Fibroblast of skin of abdomen (primary cell): ENCODE results near the gene ARPC5.

Experiments
- DNase-seq: peaks from one replicate; pipeline ENCODE4 v3.0.0-alpha.2; 2013

The ARPC5 gene

GRCh38 chr1:183584147-183584546 lies 51.4 kb downstream of the ARPC5 start:
- DNase-seq, result no peak

- no peak for DNase-seq
These were observed 52.1 kb downstream of the ARPC5 start for GRCh38 chr1:183583466-183583865.

GRCh38 chr1:183582021-183582713 lies 53.4 kb downstream of the ARPC5 start:
- DNase-seq, result no peak

GRCh38 chr1:183580281-183580682 lies 55.3 kb downstream of the ARPC5 start:
- no peak for DNase-seq

- no peak for DNase-seq
These were observed 56.7 kb downstream of the ARPC5 start for GRCh38 chr1:183578856-183579255.

GRCh38 chr1:183577897-183578465 lies 57.6 kb downstream of the ARPC5 start:
- DNase-seq, result no peak

GRCh38 chr1:183576537-183576936 lies 59.0 kb downstream of the ARPC5 start:
- no peak for DNase-seq

- DNase-seq, result no peak
These were observed 60.0 kb downstream of the ARPC5 start for GRCh38 chr1:183575606-183576005.

GRCh38 chr1:183572721-183573120 lies 62.9 kb downstream of the ARPC5 start:
- no peak for DNase-seq

GRCh38 chr1:183571678-183572268 lies 63.8 kb downstream of the ARPC5 start:
- DNase-seq, result no peak
